Suprapubic skin (tissue), 4 donors: Measurements from ENCODE around the gene MYO18B. TPM values are rescaled to one million over a fixed set of nuclear protein-coding genes. Genes with fewer than 3 reads are reported as not detected.

Source experiments
- DNase-seq, 2 donors: peaks; one replicate each; pipeline ENCODE4 v3.0.0-alpha.2; 2019; ENCODE audit warnings: low spot score in 2 of 2
- H3K27ac ChIP-seq: fragments of 200-600 bp; sonication (generic); one replicate; pipeline ENCODE4 v1.5.1; 2019
- H3K27me3 ChIP-seq: fragments of 200-600 bp; sonication (generic); one replicate; pipeline ENCODE4 v1.5.1; 2019
- H3K36me3 ChIP-seq: fragments of 200-600 bp; sonication (generic); one replicate; pipeline ENCODE4 v1.5.1; 2019
- H3K4me1 ChIP-seq: fragments of 200-600 bp; sonication (generic); one replicate; pipeline ENCODE4 v1.5.1; 2019
- H3K4me3 ChIP-seq: fragments of 200-600 bp; sonication (generic); one replicate; pipeline ENCODE4 v1.5.1; 2019; ENCODE audit warnings: mild to moderate bottlenecking
- H3K9me3 ChIP-seq: fragments of 200-600 bp; sonication (generic); one replicate; pipeline ENCODE4 v1.5.1; 2019
- EP300 ChIP-seq: sonication (generic); formaldehyde crosslinking; IDR thresholded peaks from one replicate; pipeline ENCODE4 v1.6.1; 2017; ENCODE audit warnings: antibody characterized with exemption
- POLR2A ChIP-seq, 2 donors: fragments of 450-650 bp; IDR thresholded peaks; one replicate each; pipeline ENCODE4 v1.6.1; 2017; ENCODE audit warnings: antibody characterized with exemption in 2 of 2, mild to moderate bottlenecking in 2 of 2, moderate library complexity in 2 of 2
- POLR2AphosphoS5 ChIP-seq, 3 donors: sonication (generic); formaldehyde crosslinking; IDR thresholded peaks; one replicate each; pipeline ENCODE4 v1.6.1; 2017; ENCODE audit warnings: antibody characterized with exemption in 3 of 3
- WGBS: methylation state at CpG from one replicate; pipeline ENCODE4 v1.1.5; 2018; 5-methylcytosine and 5-hydroxymethylcytosine counted together
- total RNA-seq, 4 donors: library from RNA; depleted of rRNA; stranded (reverse); fragments of >200 nt; gene quantifications; one replicate each; pipeline ENCODE4 v1.1.0, GENCODE V29; 2016
- TF ChIP-seq, protein P1 (sequence below), 2 donors: fragments of 200-600 bp in 1 of 2; fragments of 450-650 bp in 1 of 2; sonication (generic) in 1 of 2; IDR thresholded peaks; one replicate each; pipeline ENCODE4 v1.5.1; 2016 to 2019; ENCODE audit warnings: antibody characterized with exemption in 2 of 2, mild to moderate bottlenecking in 1 of 2, moderate library complexity in 1 of 2

The MYO18B gene, protein sequence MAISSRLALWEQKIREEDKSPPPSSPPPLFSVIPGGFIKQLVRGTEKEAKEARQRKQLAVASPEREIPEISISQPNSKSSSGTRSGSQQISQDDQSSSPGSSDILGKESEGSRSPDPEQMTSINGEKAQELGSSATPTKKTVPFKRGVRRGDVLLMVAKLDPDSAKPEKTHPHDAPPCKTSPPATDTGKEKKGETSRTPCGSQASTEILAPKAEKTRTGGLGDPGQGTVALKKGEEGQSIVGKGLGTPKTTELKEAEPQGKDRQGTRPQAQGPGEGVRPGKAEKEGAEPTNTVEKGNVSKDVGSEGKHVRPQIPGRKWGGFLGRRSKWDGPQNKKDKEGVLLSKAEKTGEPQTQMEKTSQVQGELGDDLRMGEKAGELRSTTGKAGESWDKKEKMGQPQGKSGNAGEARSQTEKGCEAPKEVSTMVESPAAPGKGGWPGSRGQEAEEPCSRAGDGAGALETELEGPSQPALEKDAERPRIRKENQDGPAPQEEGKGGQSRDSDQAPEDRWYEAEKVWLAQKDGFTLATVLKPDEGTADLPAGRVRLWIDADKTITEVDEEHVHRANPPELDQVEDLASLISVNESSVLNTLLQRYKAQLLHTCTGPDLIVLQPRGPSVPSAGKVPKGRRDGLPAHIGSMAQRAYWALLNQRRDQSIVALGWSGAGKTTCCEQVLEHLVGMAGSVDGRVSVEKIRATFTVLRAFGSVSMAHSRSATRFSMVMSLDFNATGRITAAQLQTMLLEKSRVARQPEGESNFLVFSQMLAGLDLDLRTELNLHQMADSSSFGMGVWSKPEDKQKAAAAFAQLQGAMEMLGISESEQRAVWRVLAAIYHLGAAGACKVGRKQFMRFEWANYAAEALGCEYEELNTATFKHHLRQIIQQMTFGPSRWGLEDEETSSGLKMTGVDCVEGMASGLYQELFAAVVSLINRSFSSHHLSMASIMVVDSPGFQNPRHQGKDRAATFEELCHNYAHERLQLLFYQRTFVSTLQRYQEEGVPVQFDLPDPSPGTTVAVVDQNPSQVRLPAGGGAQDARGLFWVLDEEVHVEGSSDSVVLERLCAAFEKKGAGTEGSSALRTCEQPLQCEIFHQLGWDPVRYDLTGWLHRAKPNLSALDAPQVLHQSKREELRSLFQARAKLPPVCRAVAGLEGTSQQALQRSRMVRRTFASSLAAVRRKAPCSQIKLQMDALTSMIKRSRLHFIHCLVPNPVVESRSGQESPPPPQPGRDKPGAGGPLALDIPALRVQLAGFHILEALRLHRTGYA (N-terminal part only)
- 1 to 10 TPM; 1.2 to 3.2 (median 1.7) TPM for total RNA-seq

DNA sequence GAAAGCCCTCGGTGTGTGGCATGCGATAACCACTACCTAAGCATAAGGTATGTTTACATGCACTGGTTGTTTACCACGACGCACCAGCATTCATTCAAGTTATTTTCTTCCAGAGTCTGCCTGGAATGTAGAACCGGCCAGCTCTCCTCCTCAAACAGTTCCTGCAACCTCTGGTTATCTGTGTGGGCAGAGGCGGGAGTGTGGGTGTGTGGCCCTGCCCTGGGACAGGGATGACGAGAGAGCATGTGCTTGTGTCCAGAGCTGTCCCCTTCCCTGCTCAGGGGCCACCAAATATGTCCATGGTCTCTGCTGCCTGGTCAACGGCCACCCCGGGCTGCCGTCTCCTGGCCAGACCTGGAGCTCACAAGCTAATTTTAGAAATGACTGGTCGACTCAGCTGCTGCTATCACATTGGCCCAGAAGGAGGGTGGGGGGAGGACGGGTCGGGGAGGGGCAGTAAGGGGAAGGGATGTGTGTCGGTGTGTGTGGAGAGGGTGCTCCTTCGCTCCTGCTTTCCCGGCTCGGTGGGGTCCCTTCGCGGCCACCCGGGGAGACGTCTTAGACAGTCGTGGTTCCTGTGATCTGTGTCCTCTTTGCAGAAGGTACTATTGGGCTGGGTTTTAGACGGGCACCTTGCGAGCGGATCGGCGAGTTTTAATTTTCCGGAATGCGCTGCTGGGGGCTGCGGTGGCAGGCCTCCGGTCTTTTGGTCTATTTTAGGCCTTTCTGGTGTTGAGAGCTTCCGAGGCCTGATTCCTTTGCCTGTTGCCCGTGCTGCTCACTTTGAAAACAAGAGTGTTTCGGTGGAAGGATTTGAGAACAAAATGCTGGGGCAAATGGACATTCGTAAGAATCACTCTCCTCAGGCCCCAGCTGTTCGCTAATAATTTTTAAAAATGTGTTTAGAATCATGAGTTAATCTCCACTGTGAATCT is at the start of gene MYO18B:
TSS of gene MYO18B (plus strand) at position 497 of the 935 bp plus-strand sequence. CDS start 18,905 bp downstream, outside the sequence.
- no peak within 1 kb of the TSS for H3K4me3 ChIP-seq
- WGBS = 86% methylated on average over 36 of the region's 36 CpGs
- peaks cover 13% of the 10 kb centered on the region for H3K27me3 ChIP-seq
- H3K9me3 ChIP-seq = no peaks in the 10 kb centered on the region
- H3K27ac ChIP-seq = no peak within 1 kb of the TSS
- no peaks in the 10 kb centered on the region for H3K4me1 ChIP-seq
- no peak for TF ChIP-seq POLR2AphosphoS5 (IDR thresholded peaks at IDR 0.05)
- TF ChIP-seq, protein P1, sequence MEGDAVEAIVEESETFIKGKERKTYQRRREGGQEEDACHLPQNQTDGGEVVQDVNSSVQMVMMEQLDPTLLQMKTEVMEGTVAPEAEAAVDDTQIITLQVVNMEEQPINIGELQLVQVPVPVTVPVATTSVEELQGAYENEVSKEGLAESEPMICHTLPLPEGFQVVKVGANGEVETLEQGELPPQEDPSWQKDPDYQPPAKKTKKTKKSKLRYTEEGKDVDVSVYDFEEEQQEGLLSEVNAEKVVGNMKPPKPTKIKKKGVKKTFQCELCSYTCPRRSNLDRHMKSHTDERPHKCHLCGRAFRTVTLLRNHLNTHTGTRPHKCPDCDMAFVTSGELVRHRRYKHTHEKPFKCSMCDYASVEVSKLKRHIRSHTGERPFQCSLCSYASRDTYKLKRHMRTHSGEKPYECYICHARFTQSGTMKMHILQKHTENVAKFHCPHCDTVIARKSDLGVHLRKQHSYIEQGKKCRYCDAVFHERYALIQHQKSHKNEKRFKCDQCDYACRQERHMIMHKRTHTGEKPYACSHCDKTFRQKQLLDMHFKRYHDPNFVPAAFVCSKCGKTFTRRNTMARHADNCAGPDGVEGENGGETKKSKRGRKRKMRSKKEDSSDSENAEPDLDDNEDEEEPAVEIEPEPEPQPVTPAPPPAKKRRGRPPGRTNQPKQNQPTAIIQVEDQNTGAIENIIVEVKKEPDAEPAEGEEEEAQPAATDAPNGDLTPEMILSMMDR (IDR thresholded peaks at IDR 0.05) = no peak
- TF ChIP-seq POLR2A (IDR thresholded peaks at IDR 0.05) = no peak
- TF ChIP-seq EP300 = no peak
- DNase-seq = no peak
- no peaks in the 10 kb centered on the region for H3K36me3 ChIP-seq

DNA sequence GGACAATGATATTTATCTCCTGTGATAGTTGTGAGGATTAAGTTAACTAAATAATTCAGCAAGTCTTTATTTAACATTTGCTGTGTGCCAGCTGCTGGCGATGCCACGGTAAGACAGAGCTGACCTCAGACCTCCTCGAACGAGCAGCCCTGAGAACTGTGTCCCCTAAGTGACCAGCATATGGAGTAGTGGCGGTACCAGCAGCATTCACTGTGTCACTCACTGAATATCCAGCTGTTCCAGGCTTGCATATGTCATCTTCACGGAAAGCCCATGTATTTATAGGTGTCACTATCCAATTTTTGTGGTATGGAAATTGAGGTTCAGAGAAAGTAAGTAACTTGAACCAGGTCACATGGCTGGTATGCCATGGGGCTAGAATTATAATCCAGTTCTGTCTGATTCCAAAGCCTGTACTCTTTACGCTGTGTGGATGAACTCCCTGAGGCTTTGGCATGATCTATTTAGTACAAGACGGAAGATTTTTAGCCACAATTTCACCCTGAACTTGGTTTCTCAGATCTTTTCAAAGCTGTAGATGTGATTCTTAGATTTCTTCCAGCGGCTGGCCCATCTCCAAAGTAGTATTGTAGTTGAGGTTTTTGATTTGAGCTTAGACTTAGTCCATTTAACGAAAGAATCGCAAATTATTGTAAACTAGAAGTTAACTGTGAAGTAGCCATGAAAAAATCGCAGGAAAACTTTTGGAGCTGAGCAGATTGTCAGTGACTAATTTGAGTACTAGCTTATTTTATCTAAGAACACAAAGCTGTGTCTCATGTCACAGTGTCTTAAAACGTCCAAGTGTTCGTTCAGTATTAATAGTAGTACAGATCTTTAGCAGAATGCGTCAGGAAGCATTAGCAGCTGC is 49.4 kb upstream of the MYO18B start:
- Histone ChIP-seq H3K27ac (no peak overlapping the region), H3K27me3 (no peaks in the 10 kb centered on the region), H3K4me1 (peaks cover 4% of the 10 kb centered on the region), H3K4me3 (no peak overlapping the region), H3K9me3 (no peaks in the 10 kb centered on the region), H3K36me3 (peaks cover 8% of the 10 kb centered on the region)
- WGBS = 73% methylated on average over 15 of the region's 15 CpGs
- no peak for TF ChIP-seq POLR2AphosphoS5 (IDR thresholded peaks at IDR 0.05)
- TF ChIP-seq, protein P1 (IDR thresholded peaks at IDR 0.05) = no peak
- TF ChIP-seq POLR2A (IDR thresholded peaks at IDR 0.05) = no peak
- no peak for TF ChIP-seq EP300
- no peak for DNase-seq

DNA sequence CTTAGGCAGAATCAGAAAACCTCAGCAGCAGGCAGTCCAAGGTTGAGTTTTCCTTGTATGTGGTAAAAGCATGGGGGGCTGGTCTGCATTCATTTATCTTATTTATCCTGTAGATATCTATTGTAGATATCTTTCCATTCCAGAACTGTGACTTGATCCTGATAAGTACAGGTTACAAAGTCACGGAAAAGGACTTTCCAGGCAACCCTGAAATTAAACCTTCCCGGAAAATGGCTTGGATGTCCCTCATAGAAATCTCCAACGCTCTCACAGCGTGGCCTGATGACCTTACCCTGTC is 48.8 kb upstream of the MYO18B start:
- no peak for DNase-seq
- Histone ChIP-seq H3K4me3 (no peak overlapping the region), H3K27ac (no peak overlapping the region), H3K36me3 (peaks cover 8% of the 10 kb centered on the region), H3K27me3 (no peaks in the 10 kb centered on the region), H3K9me3 (no peaks in the 10 kb centered on the region), H3K4me1 (peaks cover 4% of the 10 kb centered on the region)
- WGBS = 97% methylated on average over 4 of the region's 4 CpGs
- TF ChIP-seq EP300 = no peak

DNA sequence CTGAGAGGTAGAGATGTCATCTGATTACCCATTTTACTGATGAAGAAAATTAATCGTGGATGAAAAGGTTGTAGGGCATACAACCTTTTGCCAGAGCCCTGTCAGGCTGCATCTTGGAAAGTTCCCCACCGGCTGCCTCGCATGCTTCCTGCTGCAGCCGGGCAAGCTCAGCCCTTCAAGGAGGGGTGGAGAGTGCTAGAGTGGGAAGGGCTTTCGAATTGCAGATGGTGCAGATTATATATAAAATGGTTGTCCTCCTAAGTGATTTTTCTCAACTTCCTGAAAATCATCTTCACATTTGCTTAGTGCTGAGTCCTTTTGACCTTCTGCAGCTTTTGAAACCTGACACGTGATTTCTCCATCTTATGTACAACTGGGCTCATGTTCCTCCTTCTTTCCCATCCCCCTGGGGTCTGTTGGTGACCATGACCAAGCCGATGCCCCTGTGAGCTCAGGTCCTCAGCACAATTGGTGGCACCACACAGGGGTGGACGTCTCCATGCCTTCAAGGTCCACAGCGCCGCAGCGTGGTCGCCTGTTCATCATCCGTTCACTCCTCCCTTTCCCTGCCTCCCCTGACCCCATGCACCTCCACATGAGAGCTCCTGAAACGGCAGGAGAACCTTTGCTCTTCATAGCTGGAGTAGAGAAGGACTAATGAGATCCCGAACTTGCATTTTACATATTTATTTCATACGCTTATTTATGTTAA is 47.6 kb upstream of the MYO18B start:
- H3K27ac ChIP-seq = no peak overlapping the region
- WGBS = 85% methylated on average over 16 of the region's 16 CpGs
- no peak for TF ChIP-seq POLR2A (IDR thresholded peaks at IDR 0.05)
- TF ChIP-seq, protein P1 (IDR thresholded peaks at IDR 0.05) = no peak
- no peak for TF ChIP-seq EP300
- no peak for TF ChIP-seq POLR2AphosphoS5 (IDR thresholded peaks at IDR 0.05)

More for the DNA sequence above, 47.6 kb upstream of the MYO18B start:
- Histone ChIP-seq H3K36me3 (peaks cover 8% of the 10 kb centered on the region), H3K4me3 (no peak overlapping the region), H3K9me3 (no peaks in the 10 kb centered on the region), H3K27me3 (no peaks in the 10 kb centered on the region), H3K4me1 (peaks cover 4% of the 10 kb centered on the region)
- no peak for DNase-seq
